HG02970 (cell line): Measurements from ENCODE around the gene CGREF1.

Experiments used
- ATAC-seq: cut with Tn5 transposase; IDR thresholded peaks from one replicate; pipeline ENCODE4 v1.9.1; 2021; ENCODE audit warnings: mild to moderate bottlenecking, moderate library complexity, moderate number of reproducible peaks; ENCODE audit not compliant: unreplicated experiment, low FRiP score

Gene CGREF1

GRCh38 chr2:27118525-27119329 lies at the start of gene CGREF1:
Gene CGREF1, minus strand, starts transcription at chr2:27119128. Its CDS starts 14,762 bp downstream, at chr2:27104366.
- ATAC-seq, result no peak

GRCh38 chr2:27164960-27165763 lies 46.2 kb upstream of the CGREF1 start:
- peak; percentile 51 for ATAC-seq

- no peak for ATAC-seq
Observed at GRCh38 chr2:27162151-27163121, 43.5 kb upstream of the CGREF1 start.

GRCh38 chr2:27160191-27160590 lies 41.3 kb upstream of the CGREF1 start:
- no peak for ATAC-seq

- ATAC-seq, result no peak
Observed at GRCh38 chr2:27159271-27159670, 40.3 kb upstream of the CGREF1 start.

- no peak for ATAC-seq
Observed at GRCh38 chr2:27158468-27158867, 39.5 kb upstream of the CGREF1 start.

- no peak for ATAC-seq
Observed at GRCh38 chr2:27155069-27155520, 36.2 kb upstream of the CGREF1 start.

GRCh38 chr2:27154488-27154887 lies 35.6 kb upstream of the CGREF1 start:
- no peak for ATAC-seq

GRCh38 chr2:27152796-27153464 lies 34.0 kb upstream of the CGREF1 start:
- ATAC-seq, result no peak

- no peak for ATAC-seq
Observed at GRCh38 chr2:27152102-27152795, 33.3 kb upstream of the CGREF1 start.

- no peak for ATAC-seq
Observed at GRCh38 chr2:27150639-27151230, 31.8 kb upstream of the CGREF1 start.

- ATAC-seq, result no peak
Observed at GRCh38 chr2:27149570-27150405, 30.9 kb upstream of the CGREF1 start.

- no peak for ATAC-seq
Observed at GRCh38 chr2:27148801-27149439, 30.0 kb upstream of the CGREF1 start, which contains the start of gene TCF23. Gene TCF23, plus strand, starts transcription at chr2:27149004. Its CDS starts 130 bp downstream, at chr2:27149134.

- no peak for ATAC-seq
Observed at GRCh38 chr2:27147935-27148334, 29.0 kb upstream of the CGREF1 start.

GRCh38 chr2:27145682-27146081 lies 26.8 kb upstream of the CGREF1 start:
- ATAC-seq, result no peak

- ATAC-seq, result no peak
Observed at GRCh38 chr2:27143285-27143684, 24.4 kb upstream of the CGREF1 start.

- no peak for ATAC-seq
Observed at GRCh38 chr2:27139310-27139709, 20.4 kb upstream of the CGREF1 start, which contains the start of gene PRR30. Gene PRR30, minus strand, starts transcription at chr2:27139410. Its CDS starts 1,081 bp downstream, at chr2:27138329.
